ENCODE results near the gene ZNF800.
"Not testable (repeated sequence)": the region's sequence is repeated elsewhere in the genome, so short reads cannot be mapped to it uniquely, and the experiment has no call there.

DNA sequence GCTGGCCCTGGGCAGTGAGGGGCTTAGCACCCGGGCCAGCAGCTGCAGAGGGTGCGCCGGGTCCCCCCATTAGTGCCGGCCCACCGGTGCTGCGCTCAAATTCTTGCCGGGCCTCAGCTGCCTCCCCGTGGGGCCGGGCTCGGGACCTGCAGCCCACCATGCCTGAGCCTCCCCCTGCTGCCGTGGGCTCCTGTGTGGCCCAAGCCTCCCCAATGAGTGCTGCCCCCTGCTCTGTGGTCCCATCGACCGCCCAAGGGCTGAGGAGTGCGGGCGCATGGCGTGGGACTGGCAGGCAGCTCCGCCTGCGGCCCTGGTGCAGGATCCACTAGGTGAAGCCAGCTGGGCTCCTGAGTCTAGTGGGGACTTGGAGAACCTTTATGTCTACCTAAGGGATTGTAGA is 36.8 kb upstream of the ZNF800 start:
- not testable (repeated sequence) for TF ChIP-seq CTCF, POLR2A (IDR thresholded peaks at IDR 0.05)

Measured in thyroid gland (tissue), 4 donors.